Stimulated activated CD4-positive, alpha-beta T cell treated with anti-CD3 and anti-CD28 coated beads, TNF-alpha, amount 100 ng/mL, for 1 hour (primary cell): ENCODE measurements around the gene ASIC3.
"Not testable (repeated sequence)": the region's sequence is repeated elsewhere in the genome, so short reads cannot be mapped to it uniquely, and the experiment has no call there.

Experiments used
- DNase-seq, 3 donors: peaks; one replicate each; pipeline ENCODE4 v3.0.0-alpha.2; 2020; ENCODE audit warnings: low read depth in 3 of 3, low spot score in 1 of 3

The ASIC3 gene

GRCh38 chr7:151013733-151014497 lies 34.4 kb upstream of the ASIC3 start:
- peak; percentile 64 to 75 (median 67) for DNase-seq

DNA sequence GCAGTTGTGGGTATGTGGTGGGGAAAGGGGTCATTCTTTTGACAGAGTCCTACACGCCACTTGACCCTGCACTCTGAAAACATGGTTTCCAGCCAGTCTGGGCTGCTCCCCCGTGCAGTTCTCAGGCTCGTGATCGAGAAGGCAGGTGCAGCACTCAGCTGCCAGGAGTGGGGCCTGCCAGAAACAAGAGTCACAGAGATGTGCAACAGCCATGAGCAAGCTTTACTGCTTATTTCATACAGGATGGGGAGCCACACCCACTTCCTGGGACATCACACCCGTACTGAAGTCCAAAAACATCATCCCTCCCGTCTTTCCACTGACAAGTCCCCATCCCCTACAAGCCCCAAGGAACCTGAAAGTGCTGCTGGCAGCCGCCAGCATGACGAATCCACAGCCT lies 33.4 kb upstream of the ASIC3 start:
- DNase-seq = no peak

- DNase-seq = no peak
Measured at GRCh38 chr7:151015967-151016366, 32.4 kb upstream of the ASIC3 start.

DNA sequence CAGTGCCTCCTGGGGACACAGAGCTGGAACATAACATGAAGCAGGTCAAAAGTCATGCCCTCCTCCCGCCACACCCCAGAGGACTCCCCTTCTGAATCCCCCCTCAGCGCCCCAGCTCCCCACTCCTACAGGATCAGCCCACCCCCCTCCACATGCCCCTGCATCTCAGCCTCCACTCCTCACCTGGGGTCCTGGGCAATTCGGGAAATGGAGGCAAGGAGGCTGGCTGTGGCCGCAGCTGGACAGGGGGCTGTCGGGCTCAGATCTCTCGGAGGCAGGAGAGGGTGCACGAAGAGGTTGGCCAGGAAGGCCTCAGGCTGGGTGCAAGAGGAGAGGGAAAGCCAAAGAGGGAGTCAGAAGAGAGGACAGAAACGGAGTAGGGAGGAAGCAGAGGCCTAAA lies 31.8 kb upstream of the ASIC3 start:
- DNase-seq = no peak

- DNase-seq = no peak
Measured at GRCh38 chr7:151016942-151017341, 31.4 kb upstream of the ASIC3 start.

GRCh38 chr7:151017370-151017952 lies 30.9 kb upstream of the ASIC3 start:
- DNase-seq = no peak

GRCh38 chr7:151017953-151018420 lies 30.3 kb upstream of the ASIC3 start:
- peak; percentile 41 to 87 (median 61) for DNase-seq

GRCh38 chr7:151018421-151019129 lies 29.8 kb upstream of the ASIC3 start:
- no peak for DNase-seq

- no peak for DNase-seq
Measured at GRCh38 chr7:151019130-151019447, 29.2 kb upstream of the ASIC3 start.

- no peak for DNase-seq
Measured at GRCh38 chr7:151020231-151020630, 28.1 kb upstream of the ASIC3 start.

DNA sequence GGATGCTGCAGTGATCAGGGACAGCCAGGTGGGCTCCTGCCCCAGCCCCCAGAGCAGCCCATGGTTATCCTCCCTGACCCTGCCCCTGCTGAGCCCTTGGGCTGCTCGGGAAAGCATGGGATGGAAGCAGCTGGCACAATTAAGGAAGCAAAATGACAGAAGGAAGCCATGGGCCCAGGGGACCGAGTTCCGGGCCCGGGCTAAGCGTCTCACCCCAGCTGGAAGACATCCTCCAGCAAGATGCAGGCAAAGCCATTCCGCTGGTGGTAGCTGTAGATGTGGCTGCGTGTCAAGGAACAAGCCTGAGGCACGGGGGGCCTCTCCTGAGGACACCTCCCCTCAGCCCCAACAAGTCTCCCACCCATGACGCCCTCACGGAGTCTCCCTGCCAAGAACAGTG lies 25.1 kb upstream of the ASIC3 start:
- no peak for DNase-seq

DNA sequence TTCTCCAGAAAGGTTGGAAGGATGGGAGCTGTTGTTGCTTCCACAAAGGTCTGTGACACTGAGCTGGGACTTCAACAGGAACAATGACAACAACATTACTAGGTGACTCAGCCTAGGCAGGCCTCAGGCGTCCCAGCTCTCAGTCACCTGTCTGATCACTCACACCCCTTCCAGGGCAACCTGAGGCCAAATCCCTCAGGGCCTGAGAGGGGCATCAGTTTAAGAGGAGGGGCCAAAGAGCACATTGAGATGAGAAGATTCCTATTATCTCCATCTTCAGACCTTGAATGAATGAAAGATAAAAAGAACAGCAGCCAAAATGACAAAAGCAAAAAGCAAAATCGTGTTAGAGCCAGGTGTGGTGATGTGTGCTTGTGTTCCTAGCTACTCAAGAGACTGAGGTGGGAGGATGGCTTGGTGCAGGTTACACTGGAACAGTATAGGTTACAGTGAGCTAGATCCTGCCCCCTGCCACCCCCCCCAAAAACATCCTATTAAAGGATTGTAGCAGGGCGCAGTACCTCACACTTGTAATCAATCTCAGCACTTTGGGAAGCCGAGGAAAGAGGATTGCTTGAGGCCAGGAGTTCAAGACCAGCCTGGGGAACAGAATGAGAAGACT lies 23.8 kb upstream of the ASIC3 start, which contains the start of gene ATG9B:
Gene ATG9B, minus strand, starts transcription at position 60 of the 622 bp plus-strand sequence. CDS start 71 bp downstream, outside the sequence.
- DNase-seq = no peak

DNA sequence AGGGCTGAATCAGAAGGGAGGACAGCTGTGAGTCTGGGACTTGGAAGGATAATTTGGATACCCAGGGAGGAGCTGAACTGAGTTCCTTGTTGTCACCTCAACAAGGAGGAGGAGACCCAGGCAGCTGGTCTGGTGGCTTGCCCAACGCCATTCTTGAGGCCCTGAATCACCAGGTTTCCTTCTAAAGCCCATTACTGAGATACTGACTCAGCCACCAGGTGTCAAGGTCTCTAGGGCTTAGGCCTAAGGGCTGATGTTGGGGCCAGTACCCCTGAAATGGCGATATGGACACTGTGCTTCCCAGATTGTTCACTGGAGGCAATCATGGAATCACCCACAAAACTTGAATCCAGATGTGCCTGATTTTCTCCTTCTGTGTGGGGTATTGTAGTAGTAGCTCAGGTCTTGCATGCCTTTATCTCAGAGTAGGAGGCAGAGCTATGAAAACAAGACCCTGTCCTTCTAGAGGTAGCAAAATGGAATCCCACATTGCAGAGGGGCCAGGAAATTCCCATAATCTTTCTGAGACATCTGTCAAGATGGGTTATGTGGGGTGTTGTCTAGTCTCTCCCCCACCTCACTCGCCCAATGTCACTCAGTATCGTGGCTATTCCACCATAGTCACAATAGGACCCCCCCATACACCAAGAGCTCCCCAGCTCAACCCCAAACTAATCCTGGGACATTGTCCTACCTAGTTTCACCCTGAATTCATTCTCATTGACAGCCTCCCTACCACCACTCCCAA lies 22.2 kb upstream of the ASIC3 start:
- DNase-seq = no peak

GRCh38 chr7:151026771-151027727 lies 21.3 kb upstream of the ASIC3 start:
- DNase-seq = not testable (repeated sequence)

GRCh38 chr7:151027728-151028130 lies 20.6 kb upstream of the ASIC3 start:
- not testable (repeated sequence) for DNase-seq

- peak; percentile 87 to 97 (median 97) for DNase-seq
Measured at GRCh38 chr7:151028131-151028947, 20.0 kb upstream of the ASIC3 start, which contains the start of gene ABCB8. ABCB8 (plus strand) TSS chr7:151028450; CDS start chr7:151028516, 66 bp downstream.

DNA sequence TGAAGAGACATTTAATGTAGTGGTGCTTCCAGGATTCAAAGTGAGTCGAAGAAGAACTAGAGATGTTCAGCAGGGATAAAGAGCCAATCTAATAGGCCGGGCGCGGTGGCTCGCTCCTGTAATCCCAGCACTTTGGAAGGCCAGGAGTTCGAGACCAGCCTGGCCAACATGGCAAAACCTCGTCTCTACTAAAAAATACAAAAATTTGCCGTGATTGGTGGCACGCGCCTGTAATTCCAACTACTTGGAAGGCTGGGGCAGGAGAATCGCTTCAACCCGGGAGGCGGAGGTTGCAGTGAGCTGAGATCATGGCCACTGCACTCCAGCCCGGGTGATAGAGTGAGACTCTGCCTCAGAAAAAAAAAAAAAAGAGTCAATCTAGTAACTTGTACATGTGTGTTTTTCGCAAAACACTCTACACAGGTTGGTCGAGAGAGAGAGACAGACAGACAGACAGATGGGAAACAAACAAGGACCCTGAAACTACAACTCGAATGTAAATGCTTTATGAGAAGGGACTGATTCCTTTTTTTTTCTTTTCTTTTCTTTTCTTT lies 19.3 kb upstream of the ASIC3 start:
- no peak for DNase-seq

DNA sequence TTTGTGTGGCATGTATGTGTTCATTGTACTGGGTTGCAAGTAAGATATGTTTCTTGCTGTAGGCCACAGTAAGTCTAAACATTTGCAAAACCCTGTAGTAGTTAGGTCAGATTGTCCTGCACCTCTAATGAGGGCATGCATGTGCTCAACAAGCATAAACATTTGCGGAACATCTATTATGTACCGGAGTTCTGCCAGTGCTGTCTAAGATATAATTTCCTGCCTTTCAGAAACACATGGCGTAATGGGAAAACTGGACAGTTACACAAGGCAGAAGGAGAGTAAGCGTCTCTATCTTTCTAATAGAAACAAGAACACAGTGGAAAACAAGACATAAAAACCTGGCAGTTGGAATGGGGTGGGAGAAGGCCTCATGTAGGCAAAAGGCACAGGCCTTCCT lies 17.3 kb upstream of the ASIC3 start:
- no peak for DNase-seq
